ENCODE measurements around the gene ESM1. TPM values are rescaled to one million over a fixed set of nuclear protein-coding genes. Genes with fewer than 3 reads are reported as not detected.

Gene ESM1
- total and polyA plus RNA-seq, 2 experiments from 2014 or later = 1.5 to 2.2 TPM

- Histone ChIP-seq H3K9me3 (ENCODE audit: low read depth) (no peaks in the 10 kb centered on the region), H3K79me2 (no peaks in the 10 kb centered on the region), H3K4me3 (no peak overlapping the region), H3K27ac (no peak overlapping the region), H3K27me3 (no peaks in the 10 kb centered on the region), H4K20me1 (ENCODE audit: insufficient read depth, poor library complexity, severe bottlenecking) (no peaks in the 10 kb centered on the region), H3K4me1 (ENCODE audit: insufficient read depth) (no peaks in the 10 kb centered on the region), H2AFZ (no peak overlapping the region), H3K9me2 (replicated peaks; ENCODE audit: insufficient read depth) (no peaks in the 10 kb centered on the region), H3K36me3 (replicated peaks; ENCODE audit: insufficient read depth, low read depth) (no peaks in the 10 kb centered on the region), H3K4me2 (no peak overlapping the region)
- no peak for DNase-seq (ENCODE audit: low spot score)
- WGBS (ENCODE audit: low lambda C conversion rate, missing lambda C conversion rate) = 67% methylated on average over 5 of the region's 5 CpGs
- TF ChIP-seq EZH2phosphoT487 (IDR thresholded peaks at IDR 0.05; ENCODE audit: low read depth, severe bottlenecking, unreplicated experiment) = no peak
- TF ChIP-seq EZH2 (IDR thresholded peaks at IDR 0.05; ENCODE audit: borderline replicate concordance) = no peak
- TF ChIP-seq, protein P1, sequence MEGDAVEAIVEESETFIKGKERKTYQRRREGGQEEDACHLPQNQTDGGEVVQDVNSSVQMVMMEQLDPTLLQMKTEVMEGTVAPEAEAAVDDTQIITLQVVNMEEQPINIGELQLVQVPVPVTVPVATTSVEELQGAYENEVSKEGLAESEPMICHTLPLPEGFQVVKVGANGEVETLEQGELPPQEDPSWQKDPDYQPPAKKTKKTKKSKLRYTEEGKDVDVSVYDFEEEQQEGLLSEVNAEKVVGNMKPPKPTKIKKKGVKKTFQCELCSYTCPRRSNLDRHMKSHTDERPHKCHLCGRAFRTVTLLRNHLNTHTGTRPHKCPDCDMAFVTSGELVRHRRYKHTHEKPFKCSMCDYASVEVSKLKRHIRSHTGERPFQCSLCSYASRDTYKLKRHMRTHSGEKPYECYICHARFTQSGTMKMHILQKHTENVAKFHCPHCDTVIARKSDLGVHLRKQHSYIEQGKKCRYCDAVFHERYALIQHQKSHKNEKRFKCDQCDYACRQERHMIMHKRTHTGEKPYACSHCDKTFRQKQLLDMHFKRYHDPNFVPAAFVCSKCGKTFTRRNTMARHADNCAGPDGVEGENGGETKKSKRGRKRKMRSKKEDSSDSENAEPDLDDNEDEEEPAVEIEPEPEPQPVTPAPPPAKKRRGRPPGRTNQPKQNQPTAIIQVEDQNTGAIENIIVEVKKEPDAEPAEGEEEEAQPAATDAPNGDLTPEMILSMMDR (IDR thresholded peaks at IDR 0.05; ENCODE audit: poor library complexity) = no peak
These were observed 11.1 kb upstream of the ESM1 start for GRCh38 chr5:54996466-54996865.

GRCh38 chr5:54995168-54995567 is 9.8 kb upstream of the ESM1 start:
- H3K27ac ChIP-seq = no peak overlapping the region
- TF ChIP-seq, protein P1 (IDR thresholded peaks at IDR 0.05; ENCODE audit: poor library complexity) = no peak
- TF ChIP-seq EZH2phosphoT487 (IDR thresholded peaks at IDR 0.05; ENCODE audit: low read depth, severe bottlenecking, unreplicated experiment) (no peak), EZH2 (IDR thresholded peaks at IDR 0.05; ENCODE audit: borderline replicate concordance) (no peak)
- H3K36me3 ChIP-seq (replicated peaks; ENCODE audit: insufficient read depth, low read depth) = no peaks in the 10 kb centered on the region
- H3K9me3 ChIP-seq (ENCODE audit: low read depth) = no peaks in the 10 kb centered on the region
- H3K4me3 ChIP-seq = no peak overlapping the region
- H2AFZ ChIP-seq = no peak overlapping the region
- no peaks in the 10 kb centered on the region for H3K27me3 ChIP-seq
- no peaks in the 10 kb centered on the region for H3K9me2 ChIP-seq (replicated peaks; ENCODE audit: insufficient read depth)
- 93% methylated on average over 3 of the region's 3 CpGs for WGBS (ENCODE audit: low lambda C conversion rate, missing lambda C conversion rate)
- H3K79me2 ChIP-seq = no peaks in the 10 kb centered on the region
- DNase-seq (ENCODE audit: low spot score) = no peak
- no peaks in the 10 kb centered on the region for H4K20me1 ChIP-seq (ENCODE audit: insufficient read depth, poor library complexity, severe bottlenecking)
- H3K4me1 ChIP-seq (ENCODE audit: insufficient read depth) = no peaks in the 10 kb centered on the region
- no peak overlapping the region for H3K4me2 ChIP-seq

DNA sequence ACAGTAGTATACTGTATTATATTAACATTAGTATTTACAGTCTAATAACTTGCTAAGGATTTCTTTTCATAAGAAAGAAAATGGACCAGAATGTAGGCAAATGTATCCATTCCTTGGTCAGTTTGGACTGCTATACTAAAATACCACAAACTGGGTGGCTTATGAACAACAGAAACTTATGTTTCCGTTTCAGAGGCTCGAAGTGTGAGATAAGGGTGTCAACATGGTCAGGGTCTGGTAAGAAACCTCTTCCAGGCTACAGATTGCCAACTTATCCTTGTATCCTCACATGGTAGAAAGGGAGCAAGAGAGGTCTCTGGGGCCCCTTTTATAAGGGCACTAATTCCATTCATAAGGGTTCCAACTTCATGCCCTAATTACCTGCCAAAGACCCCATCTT is 9.2 kb upstream of the ESM1 start:
- Histone ChIP-seq H4K20me1 (ENCODE audit: insufficient read depth, poor library complexity, severe bottlenecking) (no peaks in the 10 kb centered on the region), H3K9me2 (replicated peaks; ENCODE audit: insufficient read depth) (no peaks in the 10 kb centered on the region), H3K27ac (no peak overlapping the region), H3K4me1 (ENCODE audit: insufficient read depth) (no peaks in the 10 kb centered on the region), H3K9me3 (ENCODE audit: low read depth) (no peaks in the 10 kb centered on the region), H3K4me3 (no peak overlapping the region), H3K27me3 (no peaks in the 10 kb centered on the region), H3K4me2 (no peak overlapping the region), H2AFZ (no peak overlapping the region), H3K79me2 (no peaks in the 10 kb centered on the region), H3K36me3 (replicated peaks; ENCODE audit: insufficient read depth, low read depth) (no peaks in the 10 kb centered on the region)
- 71% methylated on average over 2 of the region's 2 CpGs for WGBS (ENCODE audit: low lambda C conversion rate, missing lambda C conversion rate)
- no peak for TF ChIP-seq EZH2phosphoT487 (IDR thresholded peaks at IDR 0.05; ENCODE audit: low read depth, severe bottlenecking, unreplicated experiment)
- TF ChIP-seq, protein P1 (IDR thresholded peaks at IDR 0.05; ENCODE audit: poor library complexity) = no peak
- no peak for TF ChIP-seq EZH2 (IDR thresholded peaks at IDR 0.05; ENCODE audit: borderline replicate concordance)
- DNase-seq (ENCODE audit: low spot score) = no peak

DNA sequence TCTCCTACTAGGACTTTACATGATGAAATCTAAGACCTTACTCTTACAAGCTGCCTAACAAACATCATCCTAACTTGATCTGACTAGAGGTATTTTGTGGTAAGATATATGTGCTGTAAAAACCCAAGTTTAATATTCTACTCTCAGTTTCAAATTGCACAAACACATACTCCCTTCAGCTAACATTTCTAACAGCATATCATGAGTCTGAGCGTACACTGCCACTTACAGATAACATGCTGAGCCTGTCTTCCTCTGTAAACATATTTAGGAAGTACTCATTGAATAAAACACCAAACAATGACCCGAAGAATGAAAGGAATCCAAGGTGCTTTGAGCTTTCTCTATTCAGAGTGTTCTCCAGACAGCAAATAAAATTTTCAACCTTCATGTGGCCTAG is 7.9 kb upstream of the ESM1 start:
- Histone ChIP-seq H3K4me1 (ENCODE audit: insufficient read depth) (no peaks in the 10 kb centered on the region), H3K79me2 (no peaks in the 10 kb centered on the region), H3K4me3 (no peak overlapping the region), H3K4me2 (no peak overlapping the region), H3K9me3 (ENCODE audit: low read depth) (no peaks in the 10 kb centered on the region), H2AFZ (no peak overlapping the region), H3K27me3 (peaks cover 3% of the 10 kb centered on the region), H4K20me1 (ENCODE audit: insufficient read depth, poor library complexity, severe bottlenecking) (no peaks in the 10 kb centered on the region), H3K36me3 (replicated peaks; ENCODE audit: insufficient read depth, low read depth) (no peaks in the 10 kb centered on the region), H3K27ac (no peak overlapping the region), H3K9me2 (replicated peaks; ENCODE audit: insufficient read depth) (no peaks in the 10 kb centered on the region)
- DNase-seq (ENCODE audit: low spot score) = no peak
- TF ChIP-seq, protein P1 (IDR thresholded peaks at IDR 0.05; ENCODE audit: poor library complexity) = no peak
- TF ChIP-seq EZH2 (IDR thresholded peaks at IDR 0.05; ENCODE audit: borderline replicate concordance) (no peak), EZH2phosphoT487 (IDR thresholded peaks at IDR 0.05; ENCODE audit: low read depth, severe bottlenecking, unreplicated experiment) (no peak)
- WGBS (ENCODE audit: low lambda C conversion rate, missing lambda C conversion rate) = 27% methylated on average over 2 of the region's 2 CpGs
